ENCODE measurements around the gene ARL6IP5. TPM values are rescaled to one million over a fixed set of nuclear protein-coding genes. Genes with fewer than 3 reads are reported as not detected.

The ARL6IP5 gene
- total and polyA plus RNA-seq, 9 of the 15 experiments (the other 6 are each of a cell fraction or from before 2014, with no cell fraction given), result 10.3 to 54.0 (median 12.7) TPM

GRCh38 chr3:69084326-69085167 is at the start of gene ARL6IP5 (continued):
- TF ChIP-seq RREB1 (CRISPR knock-in tag; IDR thresholded peaks at IDR 0.05), result no peak
- no peak for TF ChIP-seq STAT6 (CRISPR knock-in tag; IDR thresholded peaks at IDR 0.05)
- TF ChIP-seq MYBL2 (IDR thresholded peaks at IDR 0.05; ENCODE audit: low read depth), result no peak
- TF ChIP-seq MYBL2 (CRISPR knock-in tag; IDR thresholded peaks at IDR 0.05; ENCODE audit: borderline replicate concordance), result no peak
- TF ChIP-seq ZNF175 (CRISPR knock-in tag; IDR thresholded peaks at IDR 0.05; ENCODE audit: low read depth), result no peak
- TF ChIP-seq, protein P1, sequence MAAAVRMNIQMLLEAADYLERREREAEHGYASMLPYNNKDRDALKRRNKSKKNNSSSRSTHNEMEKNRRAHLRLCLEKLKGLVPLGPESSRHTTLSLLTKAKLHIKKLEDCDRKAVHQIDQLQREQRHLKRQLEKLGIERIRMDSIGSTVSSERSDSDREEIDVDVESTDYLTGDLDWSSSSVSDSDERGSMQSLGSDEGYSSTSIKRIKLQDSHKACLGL (CRISPR knock-in tag; IDR thresholded peaks at IDR 0.05; ENCODE audit: borderline replicate concordance, poor library complexity, severe bottlenecking), result no peak
- TF ChIP-seq ZNF586 (CRISPR knock-in tag; conservative IDR thresholded peaks at IDR 0.05), result no peak
- no peak; the same call in 1 of the 2 replicates for TF ChIP-seq ZKSCAN1 (IDR thresholded peaks at IDR 0.05; ENCODE audit: low read depth, low read length)
- TF ChIP-seq CREB3 (tag; conservative IDR thresholded peaks at IDR 0.05; ENCODE audit: low read depth), result no peak
- no peak for TF ChIP-seq HIVEP1 (CRISPR knock-in tag; IDR thresholded peaks at IDR 0.05)
- TF ChIP-seq TAF1 (IDR thresholded peaks at IDR 0.05; ENCODE audit: control insufficient read depth, extremely low read depth, insufficient read depth, low read length, severe bottlenecking), result peak; percentile 33
- peak; percentile 63 for TF ChIP-seq HNRNPLL (IDR thresholded peaks at IDR 0.05; ENCODE audit: low read depth, low read length, poor library complexity, severe bottlenecking)
- TF ChIP-seq ZC3H11A (IDR thresholded peaks at IDR 0.05; ENCODE audit: low read depth, low read length), result no peak
- TF ChIP-seq ZNF696 (CRISPR knock-in tag; conservative IDR thresholded peaks at IDR 0.05), result no peak
- no peak for TF ChIP-seq USF2 (CRISPR knock-in tag; IDR thresholded peaks at IDR 0.05)

All from K562 (cell line).